ENCODE results near the gene RCCD1.

RCCD1 gene

DNA sequence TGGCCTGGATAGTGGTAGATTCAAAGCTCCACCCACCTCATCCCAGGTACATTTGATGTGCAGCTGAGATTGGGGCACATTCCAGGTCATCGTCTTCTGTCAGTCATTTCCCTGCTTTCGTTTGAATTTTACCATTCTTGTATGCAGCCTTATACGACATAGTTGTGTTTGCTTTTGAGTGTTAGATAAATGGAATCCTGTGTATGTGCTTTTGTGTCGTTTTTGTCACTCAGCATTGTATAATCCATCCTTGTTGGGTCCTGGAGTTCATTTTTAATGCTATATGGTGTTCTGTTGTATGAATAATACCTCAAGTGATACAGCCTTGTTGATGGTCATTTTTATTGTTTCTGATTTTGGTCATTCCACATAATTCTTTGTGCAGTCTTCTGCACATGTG lies 7.3 kb downstream of the RCCD1 start:
- Histone ChIP-seq H2AFZ (ENCODE audit: low read length) (no peak overlapping the region), H3K9me3 (ENCODE audit: low read length) (no peaks in the 10 kb centered on the region), H3K36me3 (ENCODE audit: insufficient read depth, low read length) (peaks cover 72% of the 10 kb centered on the region), H3K27ac (ENCODE audit: low read depth, low read length, poor library complexity, severe bottlenecking) (no peak overlapping the region), H3F3A (ENCODE audit: insufficient read depth, low read length) (no peaks in the 10 kb centered on the region), H3K9me2 (ENCODE audit: low read depth, low read length) (no peaks in the 10 kb centered on the region), H4K20me1 (ENCODE audit: insufficient read depth, low read length) (no peaks in the 10 kb centered on the region), H3K79me2 (ENCODE audit: insufficient read depth, low read length) (no peaks in the 10 kb centered on the region), H3K4me2 (ENCODE audit: low read length) (no peak overlapping the region), H3K9ac (ENCODE audit: low read length) (no peak overlapping the region), H3K4me3 (ENCODE audit: low read depth, low read length, poor library complexity, severe bottlenecking) (no peak overlapping the region), H3K4me1 (ENCODE audit: insufficient read depth, low read length, severe bottlenecking) (peaks cover under 1% of the 10 kb centered on the region), H3K27me3 (ENCODE audit: insufficient read depth, low read length) (no peaks in the 10 kb centered on the region)
- TF ChIP-seq EZH2 (IDR thresholded peaks at IDR 0.05; ENCODE audit: borderline replicate concordance, low read length) = no peak

DNA sequence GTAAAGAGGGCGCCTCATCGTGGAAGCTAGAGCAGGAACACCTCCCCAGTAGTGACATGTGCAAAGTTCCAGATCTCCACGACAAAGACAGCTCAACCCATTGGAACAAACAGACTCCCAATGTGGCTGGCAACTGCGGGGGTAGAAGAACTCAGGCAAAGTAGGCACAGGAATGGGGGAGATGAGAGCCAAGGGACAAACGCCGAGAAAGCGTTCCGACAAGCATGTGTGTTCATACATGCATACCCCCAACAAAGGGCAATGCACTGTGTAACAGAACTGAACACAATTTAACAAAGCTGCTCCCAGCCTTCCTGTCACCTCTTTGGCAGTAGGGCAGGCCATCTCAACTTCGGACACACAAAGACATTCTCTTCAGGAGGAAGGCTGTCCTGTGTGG lies 11.6 kb downstream of the RCCD1 start:
- Histone ChIP-seq H3K4me2 (ENCODE audit: low read length) (no peak overlapping the region), H3K4me1 (ENCODE audit: insufficient read depth, low read length, severe bottlenecking) (no peaks in the 10 kb centered on the region), H3K36me3 (ENCODE audit: insufficient read depth, low read length) (peaks cover 95% of the 10 kb centered on the region), H3K9me2 (ENCODE audit: low read depth, low read length) (no peaks in the 10 kb centered on the region), H3K9ac (ENCODE audit: low read length) (no peak overlapping the region), H3K79me2 (ENCODE audit: insufficient read depth, low read length) (no peaks in the 10 kb centered on the region), H3F3A (ENCODE audit: insufficient read depth, low read length) (no peaks in the 10 kb centered on the region), H3K4me3 (ENCODE audit: low read depth, low read length, poor library complexity, severe bottlenecking) (no peak overlapping the region), H3K27me3 (ENCODE audit: insufficient read depth, low read length) (no peaks in the 10 kb centered on the region), H2AFZ (ENCODE audit: low read length) (no peak overlapping the region), H3K9me3 (ENCODE audit: low read length) (no peaks in the 10 kb centered on the region), H4K20me1 (ENCODE audit: insufficient read depth, low read length) (no peaks in the 10 kb centered on the region), H3K27ac (ENCODE audit: low read depth, low read length, poor library complexity, severe bottlenecking) (no peak overlapping the region)
- TF ChIP-seq, protein P1, sequence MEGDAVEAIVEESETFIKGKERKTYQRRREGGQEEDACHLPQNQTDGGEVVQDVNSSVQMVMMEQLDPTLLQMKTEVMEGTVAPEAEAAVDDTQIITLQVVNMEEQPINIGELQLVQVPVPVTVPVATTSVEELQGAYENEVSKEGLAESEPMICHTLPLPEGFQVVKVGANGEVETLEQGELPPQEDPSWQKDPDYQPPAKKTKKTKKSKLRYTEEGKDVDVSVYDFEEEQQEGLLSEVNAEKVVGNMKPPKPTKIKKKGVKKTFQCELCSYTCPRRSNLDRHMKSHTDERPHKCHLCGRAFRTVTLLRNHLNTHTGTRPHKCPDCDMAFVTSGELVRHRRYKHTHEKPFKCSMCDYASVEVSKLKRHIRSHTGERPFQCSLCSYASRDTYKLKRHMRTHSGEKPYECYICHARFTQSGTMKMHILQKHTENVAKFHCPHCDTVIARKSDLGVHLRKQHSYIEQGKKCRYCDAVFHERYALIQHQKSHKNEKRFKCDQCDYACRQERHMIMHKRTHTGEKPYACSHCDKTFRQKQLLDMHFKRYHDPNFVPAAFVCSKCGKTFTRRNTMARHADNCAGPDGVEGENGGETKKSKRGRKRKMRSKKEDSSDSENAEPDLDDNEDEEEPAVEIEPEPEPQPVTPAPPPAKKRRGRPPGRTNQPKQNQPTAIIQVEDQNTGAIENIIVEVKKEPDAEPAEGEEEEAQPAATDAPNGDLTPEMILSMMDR (IDR thresholded peaks at IDR 0.05; ENCODE audit: low read length) = no peak
- TF ChIP-seq EZH2 (IDR thresholded peaks at IDR 0.05; ENCODE audit: borderline replicate concordance, low read length) = no peak

DNA sequence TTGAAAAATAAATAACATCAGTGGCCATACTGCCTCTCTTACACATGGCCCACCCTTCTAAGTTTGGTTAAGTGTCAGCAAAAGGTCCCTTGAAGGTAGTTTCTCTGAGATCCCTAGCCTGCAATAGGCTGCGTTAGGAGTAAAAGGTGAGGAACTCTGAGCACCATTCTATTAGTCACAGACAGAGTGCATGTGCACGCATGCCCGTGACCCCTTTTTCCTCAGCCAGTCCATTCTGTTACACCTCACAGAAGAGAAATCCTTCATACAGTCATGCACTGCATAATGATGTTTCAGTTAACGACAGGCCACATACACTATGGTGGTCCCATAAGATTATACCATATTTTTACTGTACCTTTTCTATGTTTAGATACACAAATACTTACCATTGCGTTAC lies 12.5 kb downstream of the RCCD1 start:
- no peak overlapping the region for H3K4me3 ChIP-seq (ENCODE audit: low read depth, low read length, poor library complexity, severe bottlenecking)
- H3K36me3 ChIP-seq (ENCODE audit: insufficient read depth, low read length) = peaks cover 87% of the 10 kb centered on the region
- no peaks in the 10 kb centered on the region for H3K4me1 ChIP-seq (ENCODE audit: insufficient read depth, low read length, severe bottlenecking)
- H3K27ac ChIP-seq (ENCODE audit: low read depth, low read length, poor library complexity, severe bottlenecking) = no peak overlapping the region
- no peaks in the 10 kb centered on the region for H3K9me3 ChIP-seq (ENCODE audit: low read length)
- H2AFZ ChIP-seq (ENCODE audit: low read length) = no peak overlapping the region
- H4K20me1 ChIP-seq (ENCODE audit: insufficient read depth, low read length) = no peaks in the 10 kb centered on the region
- H3F3A ChIP-seq (ENCODE audit: insufficient read depth, low read length) = no peaks in the 10 kb centered on the region
- H3K9ac ChIP-seq (ENCODE audit: low read length) = no peak overlapping the region
- no peaks in the 10 kb centered on the region for H3K27me3 ChIP-seq (ENCODE audit: insufficient read depth, low read length)
- H3K79me2 ChIP-seq (ENCODE audit: insufficient read depth, low read length) = no peaks in the 10 kb centered on the region
- no peaks in the 10 kb centered on the region for H3K9me2 ChIP-seq (ENCODE audit: low read depth, low read length)
- TF ChIP-seq, protein P1 (IDR thresholded peaks at IDR 0.05; ENCODE audit: low read length) = no peak
- H3K4me2 ChIP-seq (ENCODE audit: low read length) = no peak overlapping the region

GRCh38 chr15:90968434-90968833 lies 13.8 kb downstream of the RCCD1 start:
- Histone ChIP-seq H3K4me2 (ENCODE audit: low read length) (no peak overlapping the region), H3F3A (ENCODE audit: insufficient read depth, low read length) (no peaks in the 10 kb centered on the region), H3K9ac (ENCODE audit: low read length) (no peak overlapping the region), H4K20me1 (ENCODE audit: insufficient read depth, low read length) (no peaks in the 10 kb centered on the region), H3K4me1 (ENCODE audit: insufficient read depth, low read length, severe bottlenecking) (no peaks in the 10 kb centered on the region), H3K27me3 (ENCODE audit: insufficient read depth, low read length) (no peaks in the 10 kb centered on the region), H3K4me3 (ENCODE audit: low read depth, low read length, poor library complexity, severe bottlenecking) (no peak overlapping the region), H2AFZ (ENCODE audit: low read length) (no peak overlapping the region), H3K9me2 (ENCODE audit: low read depth, low read length) (no peaks in the 10 kb centered on the region), H3K79me2 (ENCODE audit: insufficient read depth, low read length) (no peaks in the 10 kb centered on the region), H3K27ac (ENCODE audit: low read depth, low read length, poor library complexity, severe bottlenecking) (no peak overlapping the region), H3K36me3 (ENCODE audit: insufficient read depth, low read length) (peaks cover 86% of the 10 kb centered on the region), H3K9me3 (ENCODE audit: low read length) (no peaks in the 10 kb centered on the region)
- TF ChIP-seq EZH2 (IDR thresholded peaks at IDR 0.05; ENCODE audit: borderline replicate concordance, low read length) = no peak
- TF ChIP-seq, protein P1 (IDR thresholded peaks at IDR 0.05; ENCODE audit: low read length) = no peak
